HG03354 (cell line): Measurements from ENCODE around the gene MORF4L2.
"Not testable (repeated sequence)": the region's sequence is repeated elsewhere in the genome, so short reads cannot be mapped to it uniquely, and the experiment has no call there.

ENCODE experiments used
- ATAC-seq: cut with Tn5 transposase; IDR thresholded peaks from one replicate; pipeline ENCODE4 v1.9.1; 2021; ENCODE audit warnings: mild to moderate bottlenecking; ENCODE audit not compliant: unreplicated experiment, poor library complexity, severe bottlenecking

The MORF4L2 gene

GRCh38 chrX:103638479-103639346 is 47.8 kb downstream of the MORF4L2 start:
- ATAC-seq, result not testable (repeated sequence)

- ATAC-seq, result no peak
Measured at GRCh38 chrX:103637604-103638338, 48.7 kb downstream of the MORF4L2 start.

- ATAC-seq, result no peak
Measured at GRCh38 chrX:103635436-103635835, 51.1 kb downstream of the MORF4L2 start.

GRCh38 chrX:103631145-103631544 is 55.4 kb downstream of the MORF4L2 start:
- no peak for ATAC-seq

GRCh38 chrX:103630171-103630511 is 56.4 kb downstream of the MORF4L2 start:
- ATAC-seq, result no peak

GRCh38 chrX:103629318-103630170 is 57.0 kb downstream of the MORF4L2 start:
- peak; percentile 33 for ATAC-seq

- peak; percentile 77 for ATAC-seq
Measured at GRCh38 chrX:103628386-103629317, 57.8 kb downstream of the MORF4L2 start, which contains the start of gene TCEAL1. TSS of gene TCEAL1 (plus strand) at chrX:103628975. CDS start at chrX:103629917, 942 bp downstream.

- no peak for ATAC-seq
Measured at GRCh38 chrX:103626855-103627254, 59.6 kb downstream of the MORF4L2 start.
